ENCODE results near the gene SLC2A1. TPM values are rescaled to one million over a fixed set of nuclear protein-coding genes. Genes with fewer than 3 reads are reported as not detected.

Gene SLC2A1
- total RNA-seq, 1 donor from 2014 or later = 511 TPM

DNA sequence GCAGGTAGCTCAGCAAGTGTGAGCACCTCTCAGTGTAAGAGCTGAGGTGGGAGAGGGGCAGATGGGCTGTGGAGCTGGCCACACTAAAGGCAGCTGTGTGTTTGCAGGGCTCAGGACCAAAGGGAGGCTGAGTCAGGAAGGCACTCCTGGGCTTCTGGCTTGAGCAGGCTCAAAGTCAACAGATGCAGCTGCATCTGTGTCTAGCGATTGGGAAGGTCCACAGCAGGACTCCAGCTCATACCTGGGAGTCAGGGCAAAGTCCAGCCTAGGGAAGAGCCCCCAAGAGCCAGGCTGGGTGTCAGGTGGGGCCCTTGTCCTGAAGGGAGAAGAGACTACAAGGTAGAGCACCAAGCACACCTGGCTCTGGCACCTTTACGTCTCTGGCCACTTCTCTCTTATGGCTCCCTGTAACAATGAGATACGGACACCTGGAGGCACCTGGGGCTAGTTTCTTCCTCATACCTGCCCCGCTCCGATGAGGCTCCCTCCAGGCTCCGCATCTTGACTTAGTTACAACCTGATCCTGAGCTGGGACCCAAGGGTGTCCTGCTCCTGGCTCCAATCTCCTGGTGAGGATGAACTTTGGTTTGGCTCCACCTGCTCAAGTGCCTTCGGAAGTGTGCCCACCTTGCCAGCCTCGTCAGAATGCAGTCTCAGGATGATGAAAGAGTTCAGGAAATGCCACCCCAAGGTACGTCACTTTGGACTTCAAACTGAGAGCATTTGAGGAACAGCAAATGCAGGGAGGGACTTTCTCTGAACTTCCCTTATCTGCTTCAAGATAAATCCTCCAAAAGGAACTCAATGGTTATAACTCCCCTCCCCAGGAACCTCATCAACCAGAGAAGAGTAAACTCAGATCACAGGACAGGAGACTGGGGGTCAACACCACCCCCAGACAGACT, 21.5 kb upstream of the SLC2A1 start:
- Mint-ChIP-seq H3K9me3 (ENCODE audit: unreplicated experiment) (no peaks in the 10 kb centered on the region), H3K27ac (ENCODE audit: unreplicated experiment) (peak overlapping the region; percentile 44), H3K4me1 (ENCODE audit: unreplicated experiment) (peaks cover 42% of the 10 kb centered on the region), H3K4me3 (ENCODE audit: unreplicated experiment) (peak overlapping the region; percentile 28), H3K27me3 (ENCODE audit: unreplicated experiment) (peaks cover 5% of the 10 kb centered on the region), H3K36me3 (ENCODE audit: low read depth, unreplicated experiment) (peaks cover 28% of the 10 kb centered on the region)
- no peak for TF ChIP-seq CTCF (IDR thresholded peaks at IDR 0.05; ENCODE audit: unreplicated experiment)
- no peak for DNase-seq (ENCODE audit: low spot score)

DNA sequence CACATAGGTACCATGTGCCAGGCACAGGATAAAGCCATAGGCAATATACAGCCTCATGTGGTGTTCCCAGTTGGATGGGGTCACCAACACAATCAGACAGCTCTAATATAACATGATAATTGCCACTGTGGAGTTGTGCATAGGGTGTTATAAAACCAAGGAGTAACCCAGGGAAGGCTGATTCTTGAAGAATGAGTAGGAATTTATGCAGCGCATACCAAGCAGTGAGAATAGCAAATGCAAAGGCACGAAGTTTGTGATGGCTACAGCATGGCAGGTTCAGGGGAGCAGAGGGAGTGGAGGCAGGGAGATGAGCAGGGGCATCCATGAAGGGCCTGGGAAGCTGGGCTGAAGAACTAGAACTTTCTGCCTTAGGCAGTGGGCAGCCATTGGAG, 20.4 kb upstream of the SLC2A1 start:
- H3K27me3 Mint-ChIP-seq (ENCODE audit: unreplicated experiment) = peaks cover 5% of the 10 kb centered on the region
- H3K27ac Mint-ChIP-seq (ENCODE audit: unreplicated experiment) = peak overlapping the region; percentile 48
- no peak for DNase-seq (ENCODE audit: low spot score)
- peak overlapping the region; percentile 32 for H3K4me3 Mint-ChIP-seq (ENCODE audit: unreplicated experiment)
- H3K9me3 Mint-ChIP-seq (ENCODE audit: unreplicated experiment) = no peaks in the 10 kb centered on the region
- H3K4me1 Mint-ChIP-seq (ENCODE audit: unreplicated experiment) = peaks cover 42% of the 10 kb centered on the region
- TF ChIP-seq CTCF (IDR thresholded peaks at IDR 0.05; ENCODE audit: unreplicated experiment) = no peak
- peaks cover 31% of the 10 kb centered on the region for H3K36me3 Mint-ChIP-seq (ENCODE audit: low read depth, unreplicated experiment)

DNA sequence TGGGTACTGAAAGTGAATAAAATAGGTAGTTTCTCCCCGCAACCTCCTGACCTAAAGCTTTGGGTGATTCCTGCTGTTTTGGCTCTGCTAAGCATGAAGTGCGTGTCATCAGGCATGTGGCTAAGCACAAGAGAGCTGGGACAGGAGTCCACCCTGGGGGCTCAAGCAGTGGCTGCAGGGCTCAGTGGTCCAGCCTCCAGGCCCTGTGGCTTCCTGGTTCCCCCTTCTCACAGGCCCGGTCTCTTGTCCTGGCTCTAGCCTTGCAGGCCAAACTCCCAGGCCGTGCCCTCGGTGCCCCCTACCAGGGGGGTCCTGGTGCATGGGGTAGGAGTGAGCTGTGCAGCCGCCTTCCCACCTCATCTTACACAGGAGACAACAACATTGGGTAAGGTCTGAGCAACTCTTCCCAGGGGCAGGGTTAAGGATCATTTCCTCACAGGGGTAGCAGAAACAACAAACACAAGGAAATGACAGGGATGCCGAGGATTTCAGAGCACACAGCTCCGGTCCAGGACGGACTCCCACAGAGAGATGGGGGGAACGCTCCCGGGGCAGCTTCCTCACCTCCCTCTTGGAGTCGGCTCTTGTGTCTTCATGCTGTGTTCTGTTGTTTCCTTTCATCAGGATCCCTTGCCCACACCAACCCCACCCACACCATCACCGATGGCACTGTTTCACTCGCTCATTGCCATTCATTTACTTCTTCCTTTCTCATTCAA, 19.8 kb upstream of the SLC2A1 start:
- peak; percentile 27 for DNase-seq (ENCODE audit: low spot score)
- Mint-ChIP-seq H3K4me3 (ENCODE audit: unreplicated experiment) (peak overlapping the region; percentile 32), H3K27ac (ENCODE audit: unreplicated experiment) (peak overlapping the region; percentile 48), H3K36me3 (ENCODE audit: low read depth, unreplicated experiment) (peaks cover 34% of the 10 kb centered on the region), H3K27me3 (ENCODE audit: unreplicated experiment) (peaks cover 6% of the 10 kb centered on the region), H3K9me3 (ENCODE audit: unreplicated experiment) (no peaks in the 10 kb centered on the region), H3K4me1 (ENCODE audit: unreplicated experiment) (peaks cover 42% of the 10 kb centered on the region)
- TF ChIP-seq CTCF (IDR thresholded peaks at IDR 0.05; ENCODE audit: unreplicated experiment) = no peak

GRCh38 chr1:42977653-42978052, 19.0 kb upstream of the SLC2A1 start:
- DNase-seq (ENCODE audit: low spot score) = no peak
- Mint-ChIP-seq H3K9me3 (ENCODE audit: unreplicated experiment) (no peaks in the 10 kb centered on the region), H3K27me3 (ENCODE audit: unreplicated experiment) (peaks cover 6% of the 10 kb centered on the region), H3K4me1 (ENCODE audit: unreplicated experiment) (peaks cover 42% of the 10 kb centered on the region), H3K27ac (ENCODE audit: unreplicated experiment) (no peak overlapping the region), H3K36me3 (ENCODE audit: low read depth, unreplicated experiment) (peaks cover 38% of the 10 kb centered on the region), H3K4me3 (ENCODE audit: unreplicated experiment) (no peak overlapping the region)
- no peak for TF ChIP-seq CTCF (IDR thresholded peaks at IDR 0.05; ENCODE audit: unreplicated experiment)

All from endothelial cell (in vitro differentiated cells).